ENCODE measurements around the gene GPR108. TPM values are rescaled to one million over a fixed set of nuclear protein-coding genes. Genes with fewer than 3 reads are reported as not detected.
A peak's percentile ranks its signal among the peaks of the same experiment; 100 is the strongest.

GPR108 gene
- total RNA-seq, 1 donor from 2014 or later: 41.6 TPM

DNA sequence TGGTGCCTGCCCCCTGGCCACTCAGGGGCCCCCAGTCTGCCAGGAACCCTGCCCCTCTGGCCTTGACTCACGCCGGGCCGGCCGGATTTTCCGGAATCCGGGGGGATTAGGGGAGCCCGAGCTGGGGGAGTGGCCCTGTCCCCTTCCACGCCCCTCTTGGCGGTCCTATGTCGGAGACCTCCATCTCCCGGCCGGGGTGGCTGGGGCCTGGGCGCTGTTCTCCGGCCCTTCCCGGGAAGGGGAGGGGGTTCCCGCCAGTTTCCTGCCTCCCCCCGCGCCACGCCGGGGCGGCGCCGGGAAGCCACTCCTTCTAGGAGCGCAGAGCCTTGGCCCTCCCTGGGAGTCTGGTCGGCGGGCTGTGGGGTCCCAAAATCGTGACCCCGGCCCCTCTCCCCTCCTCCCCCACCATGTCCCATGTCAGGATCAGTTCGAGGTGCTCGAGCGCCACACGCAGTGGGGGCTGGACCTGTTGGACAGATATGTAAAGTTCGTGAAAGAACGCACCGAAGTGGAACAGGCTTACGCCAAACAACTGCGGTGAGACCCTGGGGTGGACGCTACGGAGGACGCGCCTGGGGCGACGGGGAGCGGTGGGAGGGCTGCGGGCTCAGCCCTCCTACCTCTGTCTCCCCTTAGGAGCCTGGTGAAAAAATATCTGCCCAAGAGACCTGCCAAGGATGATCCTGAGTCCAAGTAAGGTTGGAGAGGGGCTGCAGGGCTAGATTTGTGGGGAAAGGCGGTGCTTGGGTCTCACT is 3.4 kb upstream of the GPR108 start:
- no peak for TF ChIP-seq EZH2 (IDR thresholded peaks at IDR 0.05; ENCODE audit: insufficient read depth, low read length)
- TF ChIP-seq, protein P1, sequence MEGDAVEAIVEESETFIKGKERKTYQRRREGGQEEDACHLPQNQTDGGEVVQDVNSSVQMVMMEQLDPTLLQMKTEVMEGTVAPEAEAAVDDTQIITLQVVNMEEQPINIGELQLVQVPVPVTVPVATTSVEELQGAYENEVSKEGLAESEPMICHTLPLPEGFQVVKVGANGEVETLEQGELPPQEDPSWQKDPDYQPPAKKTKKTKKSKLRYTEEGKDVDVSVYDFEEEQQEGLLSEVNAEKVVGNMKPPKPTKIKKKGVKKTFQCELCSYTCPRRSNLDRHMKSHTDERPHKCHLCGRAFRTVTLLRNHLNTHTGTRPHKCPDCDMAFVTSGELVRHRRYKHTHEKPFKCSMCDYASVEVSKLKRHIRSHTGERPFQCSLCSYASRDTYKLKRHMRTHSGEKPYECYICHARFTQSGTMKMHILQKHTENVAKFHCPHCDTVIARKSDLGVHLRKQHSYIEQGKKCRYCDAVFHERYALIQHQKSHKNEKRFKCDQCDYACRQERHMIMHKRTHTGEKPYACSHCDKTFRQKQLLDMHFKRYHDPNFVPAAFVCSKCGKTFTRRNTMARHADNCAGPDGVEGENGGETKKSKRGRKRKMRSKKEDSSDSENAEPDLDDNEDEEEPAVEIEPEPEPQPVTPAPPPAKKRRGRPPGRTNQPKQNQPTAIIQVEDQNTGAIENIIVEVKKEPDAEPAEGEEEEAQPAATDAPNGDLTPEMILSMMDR (IDR thresholded peaks at IDR 0.05; ENCODE audit: insufficient read depth, low read depth, low read length): no peak
- Histone ChIP-seq H3K9ac (ENCODE audit: low read length) (peak overlapping the region; percentile 83), H3K27me3 (ENCODE audit: insufficient read depth, low read length) (no peaks in the 10 kb centered on the region), H4K20me1 (ENCODE audit: insufficient read depth, low read length) (peaks cover 17% of the 10 kb centered on the region), H3K27ac (ENCODE audit: low read depth, low read length) (peak overlapping the region; percentile 49), H3K36me3 (ENCODE audit: insufficient read depth, low read length) (peaks cover 5% of the 10 kb centered on the region), H3K9me3 (ENCODE audit: insufficient read depth, low read depth, low read length) (no peaks in the 10 kb centered on the region), H2AFZ (ENCODE audit: low read depth, low read length) (peak overlapping the region; percentile 68), H3K4me3 (ENCODE audit: insufficient read depth, low read depth, low read length) (peak overlapping the region; percentile 78), H3K4me2 (ENCODE audit: low read length) (peak overlapping the region; percentile 95), H3K4me1 (ENCODE audit: insufficient read depth, low read length) (peaks cover 45% of the 10 kb centered on the region), H3K79me2 (ENCODE audit: insufficient read depth, low read length) (peaks cover 32% of the 10 kb centered on the region)
- Mint-ChIP-seq H3K4me3 (ENCODE audit: unreplicated experiment) (peak overlapping the region; percentile 89), H3K4me1 (ENCODE audit: low read depth, unreplicated experiment) (peaks cover 32% of the 10 kb centered on the region), H3K27me3 (ENCODE audit: low read depth, unreplicated experiment) (no peaks in the 10 kb centered on the region), H3K36me3 (ENCODE audit: low read depth, unreplicated experiment) (peaks cover 11% of the 10 kb centered on the region), H3K9me3 (ENCODE audit: unreplicated experiment) (peaks cover 3% of the 10 kb centered on the region), H3K27ac (ENCODE audit: unreplicated experiment) (peak overlapping the region; percentile 7)
- DNase-seq (ENCODE audit: low read depth) (no peak), FAIRE-seq (no peak)

DNA sequence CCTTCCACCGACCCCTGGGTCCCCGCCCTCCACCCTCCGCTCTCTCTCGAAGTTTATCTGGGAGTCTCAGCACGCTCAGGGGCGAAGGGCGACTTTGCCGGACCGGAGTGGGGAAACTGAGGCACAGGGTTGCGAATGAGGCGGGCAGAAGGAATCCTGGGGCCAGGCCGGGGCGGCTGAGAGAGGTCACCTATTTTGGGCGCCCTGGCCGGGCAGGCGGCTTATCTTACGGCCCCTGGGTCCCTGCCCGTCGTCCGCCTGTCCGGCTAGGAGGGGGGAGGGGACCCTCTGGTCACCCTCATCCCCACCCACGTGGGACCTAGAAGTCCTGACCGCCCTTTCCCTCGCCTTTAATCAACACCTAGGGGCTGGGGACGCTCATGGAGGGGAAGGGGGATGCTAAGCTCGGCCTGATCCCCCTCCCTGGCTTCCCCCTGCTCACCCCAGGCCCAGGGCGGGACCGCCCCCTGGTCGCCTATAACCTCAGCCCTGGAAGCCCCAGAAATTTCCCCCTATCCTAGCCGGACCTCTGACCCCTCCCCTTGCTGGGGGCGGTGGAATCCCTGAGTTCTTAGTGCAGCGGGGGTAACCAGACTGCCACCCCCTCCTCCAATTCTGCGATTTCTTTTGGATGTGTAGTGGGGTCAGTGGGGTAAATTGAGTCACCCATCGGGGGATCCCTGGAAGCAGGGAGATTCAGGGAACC is 2.7 kb upstream of the GPR108 start:
- no peak for FAIRE-seq
- peak overlapping the region; percentile 49 for H3K27ac ChIP-seq (ENCODE audit: low read depth, low read length)

More for the DNA sequence above, 2.7 kb upstream of the GPR108 start:
- peaks cover 39% of the 10 kb centered on the region for H3K79me2 ChIP-seq (ENCODE audit: insufficient read depth, low read length)
- H3K4me1 ChIP-seq (ENCODE audit: insufficient read depth, low read length): peaks cover 41% of the 10 kb centered on the region
- no peaks in the 10 kb centered on the region for H3K9me3 ChIP-seq (ENCODE audit: insufficient read depth, low read depth, low read length)
- no peak overlapping the region for H3K27ac Mint-ChIP-seq (ENCODE audit: unreplicated experiment)
- H3K36me3 ChIP-seq (ENCODE audit: insufficient read depth, low read length): peaks cover 5% of the 10 kb centered on the region
- H3K9ac ChIP-seq (ENCODE audit: low read length): peak overlapping the region; percentile 83
- no peak for DNase-seq (ENCODE audit: low read depth)
- H3K4me3 ChIP-seq (ENCODE audit: insufficient read depth, low read depth, low read length): peak overlapping the region; percentile 78
- H3K4me1 Mint-ChIP-seq (ENCODE audit: low read depth, unreplicated experiment): peaks cover 27% of the 10 kb centered on the region
- H3K9me3 Mint-ChIP-seq (ENCODE audit: unreplicated experiment): no peaks in the 10 kb centered on the region
- H3K4me2 ChIP-seq (ENCODE audit: low read length): peak overlapping the region; percentile 95
- H3K4me3 Mint-ChIP-seq (ENCODE audit: unreplicated experiment): peak overlapping the region; percentile 89
- TF ChIP-seq, protein P1 (IDR thresholded peaks at IDR 0.05; ENCODE audit: insufficient read depth, low read depth, low read length): no peak
- TF ChIP-seq EZH2 (IDR thresholded peaks at IDR 0.05; ENCODE audit: insufficient read depth, low read length): no peak
- no peaks in the 10 kb centered on the region for H3K27me3 Mint-ChIP-seq (ENCODE audit: low read depth, unreplicated experiment)
- peaks cover 10% of the 10 kb centered on the region for H4K20me1 ChIP-seq (ENCODE audit: insufficient read depth, low read length)
- H3K36me3 Mint-ChIP-seq (ENCODE audit: low read depth, unreplicated experiment): peaks cover 8% of the 10 kb centered on the region
- peak overlapping the region; percentile 68 for H2AFZ ChIP-seq (ENCODE audit: low read depth, low read length)
- no peaks in the 10 kb centered on the region for H3K27me3 ChIP-seq (ENCODE audit: insufficient read depth, low read length)

Measured in astrocyte (in vitro differentiated cells and primary cell).